Measurements from ENCODE around the gene ARHGEF28. TPM values are rescaled to one million over a fixed set of nuclear protein-coding genes. Genes with fewer than 3 reads are reported as not detected.

The ARHGEF28 gene
- total and polyA plus RNA-seq, 2 experiments from 2014 or later: 3.5 to 11.2 TPM

GRCh38 chr5:73986729-73987128 is 360.7 kb downstream of the ARHGEF28 start:
- Histone ChIP-seq H3K9me3 (ENCODE audit: low read depth) (no peaks in the 10 kb centered on the region), H3K9me2 (replicated peaks; ENCODE audit: insufficient read depth) (no peaks in the 10 kb centered on the region), H4K20me1 (ENCODE audit: insufficient read depth, poor library complexity, severe bottlenecking) (no peaks in the 10 kb centered on the region), H3K4me2 (no peak overlapping the region), H3K79me2 (no peaks in the 10 kb centered on the region), H3K27ac (no peak overlapping the region), H3K4me3 (no peak overlapping the region), H3K4me1 (ENCODE audit: insufficient read depth) (no peaks in the 10 kb centered on the region), H3K36me3 (replicated peaks; ENCODE audit: insufficient read depth, low read depth) (no peaks in the 10 kb centered on the region), H3K27me3 (no peaks in the 10 kb centered on the region), H2AFZ (no peak overlapping the region)
- WGBS (ENCODE audit: low lambda C conversion rate, missing lambda C conversion rate): 100% methylated on average over 1 of the region's 1 CpG
- TF ChIP-seq EZH2phosphoT487 (IDR thresholded peaks at IDR 0.05; ENCODE audit: low read depth, severe bottlenecking, unreplicated experiment) (no peak), EZH2 (IDR thresholded peaks at IDR 0.05; ENCODE audit: borderline replicate concordance) (no peak)
- TF ChIP-seq, protein P1, sequence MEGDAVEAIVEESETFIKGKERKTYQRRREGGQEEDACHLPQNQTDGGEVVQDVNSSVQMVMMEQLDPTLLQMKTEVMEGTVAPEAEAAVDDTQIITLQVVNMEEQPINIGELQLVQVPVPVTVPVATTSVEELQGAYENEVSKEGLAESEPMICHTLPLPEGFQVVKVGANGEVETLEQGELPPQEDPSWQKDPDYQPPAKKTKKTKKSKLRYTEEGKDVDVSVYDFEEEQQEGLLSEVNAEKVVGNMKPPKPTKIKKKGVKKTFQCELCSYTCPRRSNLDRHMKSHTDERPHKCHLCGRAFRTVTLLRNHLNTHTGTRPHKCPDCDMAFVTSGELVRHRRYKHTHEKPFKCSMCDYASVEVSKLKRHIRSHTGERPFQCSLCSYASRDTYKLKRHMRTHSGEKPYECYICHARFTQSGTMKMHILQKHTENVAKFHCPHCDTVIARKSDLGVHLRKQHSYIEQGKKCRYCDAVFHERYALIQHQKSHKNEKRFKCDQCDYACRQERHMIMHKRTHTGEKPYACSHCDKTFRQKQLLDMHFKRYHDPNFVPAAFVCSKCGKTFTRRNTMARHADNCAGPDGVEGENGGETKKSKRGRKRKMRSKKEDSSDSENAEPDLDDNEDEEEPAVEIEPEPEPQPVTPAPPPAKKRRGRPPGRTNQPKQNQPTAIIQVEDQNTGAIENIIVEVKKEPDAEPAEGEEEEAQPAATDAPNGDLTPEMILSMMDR (IDR thresholded peaks at IDR 0.05; ENCODE audit: poor library complexity): no peak
- no peak for DNase-seq (ENCODE audit: low spot score)

DNA sequence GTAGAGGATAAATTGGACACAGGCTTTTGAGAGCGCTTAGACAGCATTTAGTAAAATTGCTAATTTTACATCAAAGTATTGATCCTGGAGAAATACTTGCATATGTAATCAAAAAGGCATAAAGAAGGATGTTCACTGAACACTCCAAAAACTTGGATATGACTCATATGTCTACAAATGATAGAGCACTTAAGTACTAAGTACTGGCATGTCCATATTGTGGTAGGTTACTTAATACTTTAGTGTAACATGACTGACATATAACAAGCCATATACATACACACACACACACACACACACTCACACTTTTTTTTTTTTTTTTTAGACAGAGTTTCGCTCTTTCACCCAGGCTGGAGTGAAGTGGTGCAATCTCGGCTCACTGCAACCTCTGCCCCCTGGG is 361.9 kb downstream of the ARHGEF28 start:
- Histone ChIP-seq H3K9me3 (ENCODE audit: low read depth) (no peaks in the 10 kb centered on the region), H3K4me1 (ENCODE audit: insufficient read depth) (no peaks in the 10 kb centered on the region), H3K4me2 (no peak overlapping the region), H3K27ac (no peak overlapping the region), H3K9me2 (replicated peaks; ENCODE audit: insufficient read depth) (no peaks in the 10 kb centered on the region), H2AFZ (no peak overlapping the region), H3K36me3 (replicated peaks; ENCODE audit: insufficient read depth, low read depth) (no peaks in the 10 kb centered on the region), H3K79me2 (no peaks in the 10 kb centered on the region), H4K20me1 (ENCODE audit: insufficient read depth, poor library complexity, severe bottlenecking) (no peaks in the 10 kb centered on the region), H3K4me3 (no peak overlapping the region), H3K27me3 (no peaks in the 10 kb centered on the region)
- no peak for DNase-seq (ENCODE audit: low spot score)
- whole genome bisulfite sequencing (ENCODE audit: low lambda C conversion rate, missing lambda C conversion rate): 100% methylated on average over 3 of the region's 3 CpGs
- no peak for TF ChIP-seq EZH2 (IDR thresholded peaks at IDR 0.05; ENCODE audit: borderline replicate concordance)
- TF ChIP-seq, protein P1 (IDR thresholded peaks at IDR 0.05; ENCODE audit: poor library complexity): no peak

GRCh38 chr5:73989956-73990355 is 364.0 kb downstream of the ARHGEF28 start:
- H3K4me1 ChIP-seq (ENCODE audit: insufficient read depth): no peaks in the 10 kb centered on the region
- H3K27ac ChIP-seq: no peak overlapping the region
- no peak for DNase-seq (ENCODE audit: low spot score)
- WGBS (ENCODE audit: low lambda C conversion rate, missing lambda C conversion rate): 30% methylated on average over 3 of the region's 3 CpGs
- no peaks in the 10 kb centered on the region for H3K9me2 ChIP-seq (replicated peaks; ENCODE audit: insufficient read depth)
- H2AFZ ChIP-seq: no peak overlapping the region
- no peaks in the 10 kb centered on the region for H3K9me3 ChIP-seq (ENCODE audit: low read depth)
- no peaks in the 10 kb centered on the region for H3K36me3 ChIP-seq (replicated peaks; ENCODE audit: insufficient read depth, low read depth)
- H3K27me3 ChIP-seq: no peaks in the 10 kb centered on the region
- no peak overlapping the region for H3K4me3 ChIP-seq
- H4K20me1 ChIP-seq (ENCODE audit: insufficient read depth, poor library complexity, severe bottlenecking): no peaks in the 10 kb centered on the region
- TF ChIP-seq EZH2 (IDR thresholded peaks at IDR 0.05; ENCODE audit: borderline replicate concordance) (no peak), EZH2phosphoT487 (IDR thresholded peaks at IDR 0.05; ENCODE audit: low read depth, severe bottlenecking, unreplicated experiment) (no peak)
- TF ChIP-seq, protein P1 (IDR thresholded peaks at IDR 0.05; ENCODE audit: poor library complexity): no peak
- H3K4me2 ChIP-seq: no peak overlapping the region
- no peaks in the 10 kb centered on the region for H3K79me2 ChIP-seq

Small RNA genes within 50 kb of the gene (small RNA-seq; reads per million reads assigned to genes)
- gene RNU7-196P: not detected

Other genes starting within 250 kb of the ARHGEF28 start
- gene FOXD1, start 177.4 kb upstream of the ARHGEF28 start, total RNA-seq: 0.33 and 1.6 TPM in 2 replicates
- 0.75 and 1.9 TPM in 2 replicates for gene FOXD1, start 177.4 kb upstream of the ARHGEF28 start, polyA plus RNA-seq
- 423 and 456 TPM in 2 replicates for gene BTF3, start 127.8 kb upstream of the ARHGEF28 start, total RNA-seq
- gene BTF3, start 127.8 kb upstream of the ARHGEF28 start, polyA plus RNA-seq: 390 and 430 TPM in 2 replicates
- gene ANKRA2, start 60.6 kb upstream of the ARHGEF28 start, total RNA-seq: 26.4 and 27.7 TPM in 2 replicates
- 23.6 and 31.2 TPM in 2 replicates for gene ANKRA2, start 60.6 kb upstream of the ARHGEF28 start, polyA plus RNA-seq
- gene UTP15, start 60.5 kb upstream of the ARHGEF28 start, total RNA-seq: 20.7 and 29.9 TPM in 2 replicates
- gene UTP15, start 60.5 kb upstream of the ARHGEF28 start, polyA plus RNA-seq: 9.2 and 11.0 TPM in 2 replicates